SU-DHL-6 (cell line): Measurements from ENCODE around the gene FUT6.
"Not testable (repeated sequence)": the region's sequence is repeated elsewhere in the genome, so short reads cannot be mapped to it uniquely, and the experiment has no call there.

Experiments used
- H2AFZ ChIP-seq: fragments of 200-600 bp; sonication (generic); 2 replicates; pipeline ENCODE4 v1.6.1; 2014; ENCODE audit warnings: low read depth, mild to moderate bottlenecking, moderate library complexity, mixed read lengths, antibody characterized with exemption, low read length; ENCODE audit not compliant: severe bottlenecking
- H3F3A ChIP-seq: fragments of 200-600 bp; shearing (Covaris generic); 2 replicates; pipeline ENCODE4 v1.6.0; 2016; ENCODE audit warnings: antibody characterized with exemption, mild to moderate bottlenecking; ENCODE audit not compliant: insufficient read depth
- H3K27ac ChIP-seq: fragments of 200-600 bp; sonication (generic); 2 replicates; pipeline ENCODE4 v1.5.1; 2016; ENCODE audit warnings: low read depth, mild to moderate bottlenecking, low read length, moderate library complexity, mixed read lengths
- H3K27me3 ChIP-seq: fragments of 200-600 bp; sonication (generic), shearing (Covaris generic); 2 replicates; pipeline ENCODE4 v1.6.0; 2014; ENCODE audit warnings: mild to moderate bottlenecking, low read length
- H3K36me3 ChIP-seq: fragments of 200-600 bp; sonication (generic); 2 replicates; pipeline ENCODE4 v1.6.1; 2014; ENCODE audit warnings: mild to moderate bottlenecking, low read length, mixed read lengths
- H3K4me2 ChIP-seq: fragments of 300-600, 200-600 bp; shearing (Covaris generic), sonication (generic); 2 replicates; pipeline ENCODE4 v1.6.0; 2014; ENCODE audit warnings: low read length, low read depth, mild to moderate bottlenecking; ENCODE audit not compliant: poor library complexity, severe bottlenecking
- H3K4me3 ChIP-seq: fragments of 200-600 bp; sonication (generic); 2 replicates; pipeline ENCODE4 v1.5.1; 2014; ENCODE audit warnings: antibody characterized with exemption, low read length, mild to moderate bottlenecking, mixed read lengths; ENCODE audit not compliant: insufficient read depth, poor library complexity, severe bottlenecking
- H3K79me2 ChIP-seq: fragments of 200-600 bp; sonication (generic); 2 replicates; pipeline ENCODE4 v1.6.1; 2014; ENCODE audit warnings: mild to moderate bottlenecking, low read length, moderate library complexity; ENCODE audit not compliant: insufficient read depth
- H3K9ac ChIP-seq: fragments of 200-600 bp; sonication (generic); 2 replicates; pipeline ENCODE4 v1.7.0; 2014; ENCODE audit warnings: mild to moderate bottlenecking, low read length
- H3K9me2 ChIP-seq: fragments of 200-600 bp; sonication (generic); replicated peaks from 2 replicates; pipeline ENCODE4 v1.6.1; 2014; ENCODE audit warnings: low read length; ENCODE audit not compliant: insufficient read depth
- H3K9me3 ChIP-seq: fragments of 200-600 bp; sonication (generic); 2 replicates; pipeline ENCODE4 v1.6.1; 2014; ENCODE audit warnings: low read length, mixed read lengths; ENCODE audit not compliant: insufficient read depth
- H4K20me1 ChIP-seq: fragments of 200-600 bp; sonication (generic); 2 replicates; pipeline ENCODE4 v1.6.1; 2014; ENCODE audit warnings: low read depth, mild to moderate bottlenecking, antibody characterized with exemption, low read length, moderate library complexity, mixed read lengths
- CTCF ChIP-seq: fragments of 200-600 bp; sonication (generic); IDR thresholded peaks from one replicate; pipeline ENCODE4 v1.5.1; 2017; ENCODE audit warnings: antibody characterized with exemption, mild to moderate bottlenecking, low read length, moderate library complexity; ENCODE audit not compliant: insufficient read depth, poor library complexity, severe bottlenecking
- EZH2phosphoT487 ChIP-seq: fragments of 200-600 bp; sonication (generic), shearing (Covaris generic); conservative IDR thresholded peaks from 2 replicates; pipeline ENCODE4 v1.6.1; 2018; ENCODE audit warnings: mild to moderate bottlenecking, antibody characterized with exemption, low read length, moderate library complexity, mixed read lengths

FUT6 gene

GRCh38 chr19:5857203-5858081, 17.9 kb upstream of the FUT6 start:
- Histone ChIP-seq H3K9me2 (no peaks in the 10 kb centered on the region), H3K9me3 (no peaks in the 10 kb centered on the region), H2AFZ (no peak overlapping the region), H3K9ac (no peak overlapping the region), H3K4me2 (no peak overlapping the region), H3K4me3 (no peak overlapping the region), H3F3A (no peaks in the 10 kb centered on the region), H3K27ac (no peak overlapping the region), H4K20me1 (no peaks in the 10 kb centered on the region), H3K79me2 (no peaks in the 10 kb centered on the region), H3K36me3 (no peaks in the 10 kb centered on the region), H3K27me3 (no peaks in the 10 kb centered on the region)
- TF ChIP-seq CTCF, result no peak
- TF ChIP-seq EZH2phosphoT487, result no peak

DNA sequence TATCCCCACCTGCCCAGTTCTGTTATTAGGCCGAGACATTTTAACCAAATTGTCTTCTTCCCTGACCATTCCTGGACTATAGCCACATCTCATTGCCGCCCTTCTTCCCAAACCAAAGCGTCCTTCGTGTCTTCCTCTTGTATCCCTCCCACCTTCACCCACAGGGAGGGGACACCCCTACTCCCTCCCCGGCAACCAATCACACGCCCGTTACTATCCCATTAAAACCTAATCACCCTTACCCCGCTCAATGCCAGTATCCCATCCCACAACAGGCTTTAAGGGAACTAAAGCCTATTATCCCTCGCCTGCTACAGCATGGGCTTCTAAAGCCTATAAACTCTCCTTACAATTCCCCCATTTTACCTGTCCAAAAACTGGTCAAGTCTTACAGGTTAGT, 15.6 kb upstream of the FUT6 start:
- H3F3A ChIP-seq, result not testable (repeated sequence)

DNA sequence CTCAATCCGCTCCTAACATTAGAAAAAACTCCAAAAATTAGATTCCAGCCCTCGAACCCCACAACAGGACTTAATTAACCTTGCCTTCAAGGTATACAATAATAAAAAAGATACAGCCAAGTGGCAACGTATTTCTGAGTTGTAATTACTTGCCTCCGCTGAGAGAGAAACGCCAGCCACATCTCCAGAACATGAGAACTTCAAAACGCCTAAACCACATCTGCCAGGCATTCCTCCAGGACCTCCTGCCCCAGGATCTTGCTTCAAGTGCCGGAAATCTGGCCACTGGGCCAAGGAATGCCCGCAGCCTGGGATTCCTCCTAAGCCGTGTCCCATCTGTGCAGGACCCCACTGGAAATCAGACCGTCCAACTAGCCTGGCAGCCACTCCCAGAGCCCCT, 14.6 kb upstream of the FUT6 start:
- H2AFZ ChIP-seq, H3K79me2 ChIP-seq, H4K20me1 ChIP-seq, H3K27ac ChIP-seq, H3K4me3 ChIP-seq, H3K4me2 ChIP-seq, H3K9me2 ChIP-seq, H3K9me3 ChIP-seq, H3K27me3 ChIP-seq, H3F3A ChIP-seq, H3K9ac ChIP-seq, H3K36me3 ChIP-seq: not testable (repeated sequence)

More for the DNA sequence above, 15.6 kb upstream of the FUT6 start:
- H3K9me2 ChIP-seq, H3K27ac ChIP-seq, H3K9ac ChIP-seq, H3K27me3 ChIP-seq, H3K79me2 ChIP-seq, H2AFZ ChIP-seq, H4K20me1 ChIP-seq, H3K4me3 ChIP-seq, H3K4me2 ChIP-seq, H3K9me3 ChIP-seq, H3K36me3 ChIP-seq: not testable (repeated sequence)

GRCh38 chr19:5851302-5851701, 11.8 kb upstream of the FUT6 start, which contains the start of gene FUT3:
Gene FUT3 (minus strand): TSS chr19:5851449.
- no peaks in the 10 kb centered on the region for H3K9me3 ChIP-seq
- no peaks in the 10 kb centered on the region for H3K9me2 ChIP-seq
- no peaks in the 10 kb centered on the region for H3K36me3 ChIP-seq
- no peak for TF ChIP-seq EZH2phosphoT487
- TF ChIP-seq CTCF, result no peak
- H3K4me2 ChIP-seq, result no peak within 1 kb of the TSS
- no peak within 1 kb of the TSS for H3K27ac ChIP-seq
- H3K4me3 ChIP-seq, result no peak within 1 kb of the TSS
- H2AFZ ChIP-seq, result no peak within 1 kb of the TSS
- no peaks in the 10 kb centered on the region for H3K27me3 ChIP-seq
- H3K79me2 ChIP-seq, result no peaks in the 10 kb centered on the region
- H4K20me1 ChIP-seq, result no peaks in the 10 kb centered on the region
- no peak within 1 kb of the TSS for H3K9ac ChIP-seq
- no peaks in the 10 kb centered on the region for H3F3A ChIP-seq
